Activated naive CD4-positive, alpha-beta T cell treated with anti-CD3 and anti-CD28 coated beads, Interleukin-2, amount 10 ng/mL, durations not matched to agents 7 days and 5 days (primary cell): ENCODE measurements around the gene GNPTAB.
"Not testable (repeated sequence)": the region's sequence is repeated elsewhere in the genome, so short reads cannot be mapped to it uniquely, and the experiment has no call there.

Experiments used
- CTCF ChIA-PET: fragments of 350-600 bp; sonication (Branson Sonifier 250); formaldehyde crosslinking; loops from one replicate; lab custom pipeline; 2021; ENCODE audit warnings: antibody characterized with exemption; lab: Charles Lee
- DNase-seq: peaks from one replicate; pipeline ENCODE4 v3.0.0-alpha.2; 2020
- H3K27ac Mint-ChIP-seq: one replicate; pipeline ENCODE4 v1.8.0; 2021; ENCODE audit warnings: mild to moderate bottlenecking, moderate library complexity, mixed read lengths
- H3K27me3 Mint-ChIP-seq: one replicate; pipeline ENCODE4 v1.8.0; 2021; ENCODE audit warnings: mild to moderate bottlenecking, mixed read lengths
- H3K36me3 Mint-ChIP-seq: one replicate; pipeline ENCODE4 v1.8.0; 2021; ENCODE audit warnings: mixed read lengths
- H3K4me1 Mint-ChIP-seq: one replicate; pipeline ENCODE4 v1.8.0; 2021; ENCODE audit warnings: mixed read lengths
- H3K4me3 Mint-ChIP-seq: one replicate; pipeline ENCODE4 v1.8.0; 2021; ENCODE audit warnings: mild to moderate bottlenecking, moderate library complexity, mixed read lengths
- H3K9me3 Mint-ChIP-seq: one replicate; pipeline ENCODE4 v1.8.0; 2021; ENCODE audit warnings: mixed read lengths

Gene GNPTAB

GRCh38 chr12:101859664-101860607, 29.2 kb upstream of the GNPTAB start:
- no peaks in the 10 kb centered on the region for H3K36me3 Mint-ChIP-seq
- H3K4me1 Mint-ChIP-seq, result peaks cover 9% of the 10 kb centered on the region
- H3K27me3 Mint-ChIP-seq, result no peaks in the 10 kb centered on the region
- peaks cover 1% of the 10 kb centered on the region for H3K9me3 Mint-ChIP-seq
- CTCF ChIA-PET, result no interaction called here
- DNase-seq, result no peak
- no peak overlapping the region for H3K27ac Mint-ChIP-seq
- no peak overlapping the region for H3K4me3 Mint-ChIP-seq

- H3K4me3 Mint-ChIP-seq, result no peak overlapping the region
- no peaks in the 10 kb centered on the region for H3K9me3 Mint-ChIP-seq
- no peak overlapping the region for H3K27ac Mint-ChIP-seq
- H3K4me1 Mint-ChIP-seq, result peaks cover 12% of the 10 kb centered on the region
- CTCF ChIA-PET, result no interaction called here
- DNase-seq, result no peak
- no peaks in the 10 kb centered on the region for H3K27me3 Mint-ChIP-seq
- no peaks in the 10 kb centered on the region for H3K36me3 Mint-ChIP-seq
Measured at GRCh38 chr12:101858361-101858760, 27.6 kb upstream of the GNPTAB start.

DNA sequence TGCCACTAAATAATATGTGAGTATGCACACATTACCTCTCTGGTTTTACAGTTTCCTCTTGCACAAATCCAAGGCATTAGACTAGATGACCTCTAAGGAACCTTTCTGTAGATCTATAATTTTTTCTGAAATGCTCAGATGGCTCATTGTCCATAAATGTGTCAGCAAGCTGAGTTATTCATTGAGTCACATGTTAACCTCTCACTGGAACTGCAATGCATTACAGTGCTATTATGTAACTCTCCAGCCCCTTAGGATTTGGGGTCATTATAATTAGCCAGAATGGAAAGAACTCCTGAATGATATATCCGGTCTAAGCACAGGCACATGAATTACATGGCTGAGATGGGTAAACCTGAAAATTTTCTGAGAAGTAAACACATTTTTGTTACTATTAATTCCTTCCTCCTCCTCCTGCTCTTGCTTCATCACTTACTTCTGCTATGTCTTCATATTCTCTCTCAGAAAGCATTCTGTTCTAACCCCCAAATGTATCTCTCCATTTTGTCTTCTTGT, 26.3 kb upstream of the GNPTAB start:
- CTCF ChIA-PET, result interaction anchor here (0.6 to 1.4 kb wide), 2 partner anchors 24 to 83 kb away, joined by 3 read pairs; no protein-coding TSS in a partner anchor
- Mint-ChIP-seq H3K27ac (no peak overlapping the region), H3K36me3 (no peaks in the 10 kb centered on the region), H3K4me1 (peaks cover 12% of the 10 kb centered on the region), H3K27me3 (no peaks in the 10 kb centered on the region), H3K9me3 (no peaks in the 10 kb centered on the region), H3K4me3 (no peak overlapping the region)
- DNase-seq, result no peak

GRCh38 chr12:101856614-101857013, 25.9 kb upstream of the GNPTAB start:
- not testable (repeated sequence) for H3K27me3 Mint-ChIP-seq, H3K4me3 Mint-ChIP-seq, H3K9me3 Mint-ChIP-seq, H3K27ac Mint-ChIP-seq, H3K36me3 Mint-ChIP-seq, DNase-seq
- H3K4me1 Mint-ChIP-seq, result peaks cover 12% of the 10 kb centered on the region
- CTCF ChIA-PET, result interaction anchor here (1.4 kb wide), 1 partner anchor 83 kb away, joined by 3 read pairs; no protein-coding TSS in a partner anchor

DNA sequence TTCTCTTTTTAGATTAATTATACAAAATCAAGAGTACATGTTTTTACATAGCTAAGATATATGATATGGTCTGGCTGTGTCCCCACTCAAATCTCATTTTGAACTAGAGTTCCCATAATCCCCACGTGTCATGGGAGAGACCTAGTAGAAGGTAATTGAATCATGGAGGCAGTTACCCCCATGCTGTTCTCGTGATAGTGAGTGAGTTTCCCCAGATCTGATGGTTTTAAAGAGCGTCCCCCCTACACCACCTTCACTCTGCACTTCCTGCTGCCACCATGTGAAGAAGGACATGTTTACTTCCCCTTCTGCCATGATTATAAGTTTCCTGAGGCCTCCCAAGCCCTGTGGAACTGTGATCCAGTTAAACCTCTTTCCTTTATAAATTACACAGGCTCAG, 25.2 kb upstream of the GNPTAB start:
- no peak for DNase-seq
- H3K27me3 Mint-ChIP-seq, result peaks cover 3% of the 10 kb centered on the region
- no peak overlapping the region for H3K4me3 Mint-ChIP-seq
- H3K4me1 Mint-ChIP-seq, result peaks cover 12% of the 10 kb centered on the region
- no peaks in the 10 kb centered on the region for H3K9me3 Mint-ChIP-seq
- H3K36me3 Mint-ChIP-seq, result no peaks in the 10 kb centered on the region
- H3K27ac Mint-ChIP-seq, result no peak overlapping the region
- CTCF ChIA-PET, result interaction anchor here (0.6 kb wide), 1 partner anchor 16 kb away, joined by 3 read pairs; no protein-coding TSS in a partner anchor

GRCh38 chr12:101855364-101855884, 24.7 kb upstream of the GNPTAB start:
- H3K36me3 Mint-ChIP-seq, result no peaks in the 10 kb centered on the region
- no peaks in the 10 kb centered on the region for H3K9me3 Mint-ChIP-seq
- DNase-seq, result no peak
- CTCF ChIA-PET, result interaction anchor here (0.8 kb wide), 1 partner anchor 15 kb away, joined by 4 read pairs; no protein-coding TSS in a partner anchor
- H3K4me3 Mint-ChIP-seq, result no peak overlapping the region
- peaks cover 12% of the 10 kb centered on the region for H3K4me1 Mint-ChIP-seq
- no peak overlapping the region for H3K27ac Mint-ChIP-seq
- H3K27me3 Mint-ChIP-seq, result peaks cover 4% of the 10 kb centered on the region

- H3K27ac Mint-ChIP-seq, result no peak overlapping the region
- DNase-seq, result no peak
- no peaks in the 10 kb centered on the region for H3K36me3 Mint-ChIP-seq
- peaks cover 4% of the 10 kb centered on the region for H3K27me3 Mint-ChIP-seq
- H3K4me1 Mint-ChIP-seq, result peaks cover 10% of the 10 kb centered on the region
- H3K9me3 Mint-ChIP-seq, result no peaks in the 10 kb centered on the region
- no peak overlapping the region for H3K4me3 Mint-ChIP-seq
- CTCF ChIA-PET, result interaction anchor here (0.8 kb wide), 1 partner anchor 15 kb away, joined by 4 read pairs; no protein-coding TSS in a partner anchor
Measured at GRCh38 chr12:101854747-101855146, 24.0 kb upstream of the GNPTAB start.

DNA sequence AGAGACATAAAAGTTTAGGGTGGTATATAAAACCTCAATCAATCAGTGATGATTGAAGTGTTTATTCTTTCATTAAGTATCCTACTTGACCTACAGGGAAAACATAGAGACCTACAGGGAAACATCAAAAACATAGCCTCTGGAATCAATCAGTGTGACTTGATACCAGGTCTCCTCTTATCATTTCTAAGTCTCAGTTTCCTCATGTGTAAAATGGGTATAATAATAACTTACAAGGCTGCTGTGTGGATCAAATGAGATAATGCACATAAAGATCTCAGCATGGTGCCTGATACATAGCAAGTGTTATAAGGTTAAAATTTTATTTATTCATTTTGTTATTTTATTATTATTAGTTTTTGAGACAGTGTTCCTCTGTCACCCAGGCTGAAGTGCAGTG, 22.2 kb upstream of the GNPTAB start:
- H3K27ac Mint-ChIP-seq, result no peak overlapping the region
- no peak for DNase-seq
- no peaks in the 10 kb centered on the region for H3K36me3 Mint-ChIP-seq
- no peaks in the 10 kb centered on the region for H3K9me3 Mint-ChIP-seq
- H3K27me3 Mint-ChIP-seq, result peaks cover 4% of the 10 kb centered on the region
- no peak overlapping the region for H3K4me3 Mint-ChIP-seq
- peaks cover 10% of the 10 kb centered on the region for H3K4me1 Mint-ChIP-seq
- CTCF ChIA-PET, result no interaction called here

DNA sequence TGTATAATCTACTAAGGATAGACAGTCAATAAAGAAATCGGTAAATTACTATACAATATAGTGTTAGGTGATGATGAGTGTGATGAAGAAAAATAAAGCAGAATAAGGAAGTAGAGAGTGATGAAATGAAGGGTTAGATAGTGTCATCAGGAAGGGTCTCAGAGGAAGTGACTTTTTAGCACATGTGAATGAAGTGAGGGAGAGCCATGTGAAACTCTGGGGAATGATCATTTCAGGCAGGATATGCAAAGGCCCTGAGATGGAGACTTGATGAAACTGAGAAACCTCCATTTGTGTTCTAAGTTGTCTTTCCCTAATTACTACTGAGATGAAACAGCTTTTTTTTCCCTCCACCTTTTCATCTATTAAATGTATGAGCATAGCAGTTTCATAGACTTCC, 19.4 kb upstream of the GNPTAB start:
- H3K36me3 Mint-ChIP-seq, result no peaks in the 10 kb centered on the region
- no peak overlapping the region for H3K4me3 Mint-ChIP-seq
- CTCF ChIA-PET, result no interaction called here
- H3K4me1 Mint-ChIP-seq, result peaks cover 5% of the 10 kb centered on the region
- H3K27ac Mint-ChIP-seq, result no peak overlapping the region
- H3K9me3 Mint-ChIP-seq, result no peaks in the 10 kb centered on the region
- DNase-seq, result no peak
- H3K27me3 Mint-ChIP-seq, result peaks cover 4% of the 10 kb centered on the region

DNA sequence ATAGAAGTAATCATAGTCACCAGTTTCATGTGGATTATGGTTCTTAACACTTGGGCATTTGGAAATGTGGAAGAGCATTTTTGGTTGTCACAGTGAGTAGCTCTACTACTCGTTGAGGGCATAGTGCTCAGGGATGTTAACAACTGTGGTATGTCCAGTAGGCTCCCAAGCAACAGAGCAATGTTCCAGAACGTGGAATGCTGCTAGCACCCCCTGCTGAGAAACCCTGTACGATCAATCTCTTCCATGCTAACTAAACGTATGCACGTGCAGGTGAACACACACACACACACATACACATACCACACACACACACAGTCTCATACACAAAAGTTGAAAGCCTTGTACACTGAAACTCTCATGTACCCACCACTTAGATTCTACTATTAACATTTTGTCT, 16.6 kb upstream of the GNPTAB start:
- Mint-ChIP-seq H3K27me3 (peaks cover 9% of the 10 kb centered on the region), H3K4me3 (no peak overlapping the region), H3K4me1 (no peaks in the 10 kb centered on the region), H3K27ac (no peak overlapping the region), H3K9me3 (no peaks in the 10 kb centered on the region), H3K36me3 (no peaks in the 10 kb centered on the region)
- CTCF ChIA-PET, result no interaction called here
- no peak for DNase-seq

- H3K27me3 Mint-ChIP-seq, result peaks cover 16% of the 10 kb centered on the region
- no peaks in the 10 kb centered on the region for H3K36me3 Mint-ChIP-seq
- no peak for DNase-seq
- H3K27ac Mint-ChIP-seq, result no peak overlapping the region
- CTCF ChIA-PET, result interaction anchor here (0.7 to 1.1 kb wide), 2 partner anchors 9 to 209 kb away, joined by 3 read pairs; no protein-coding TSS in a partner anchor
- no peaks in the 10 kb centered on the region for H3K9me3 Mint-ChIP-seq
- H3K4me3 Mint-ChIP-seq, result no peak overlapping the region
- H3K4me1 Mint-ChIP-seq, result peaks cover under 1% of the 10 kb centered on the region
Measured at GRCh38 chr12:101845137-101845711, 14.5 kb upstream of the GNPTAB start.

GRCh38 chr12:101841069-101841468, 10.3 kb upstream of the GNPTAB start:
- CTCF ChIA-PET, result interaction anchor here (0.7 to 5.2 kb wide), 8 partner anchors 10 to 426 kb away, joined by 3 to 75 read pairs (median 7); partner anchors contain the start of gene GNPTAB
- H3K4me1 Mint-ChIP-seq, result peaks cover 19% of the 10 kb centered on the region
- no peak for DNase-seq
- no peak overlapping the region for H3K27ac Mint-ChIP-seq
- H3K4me3 Mint-ChIP-seq, result no peak overlapping the region
- peaks cover 16% of the 10 kb centered on the region for H3K27me3 Mint-ChIP-seq
- no peaks in the 10 kb centered on the region for H3K36me3 Mint-ChIP-seq
- no peaks in the 10 kb centered on the region for H3K9me3 Mint-ChIP-seq

DNA sequence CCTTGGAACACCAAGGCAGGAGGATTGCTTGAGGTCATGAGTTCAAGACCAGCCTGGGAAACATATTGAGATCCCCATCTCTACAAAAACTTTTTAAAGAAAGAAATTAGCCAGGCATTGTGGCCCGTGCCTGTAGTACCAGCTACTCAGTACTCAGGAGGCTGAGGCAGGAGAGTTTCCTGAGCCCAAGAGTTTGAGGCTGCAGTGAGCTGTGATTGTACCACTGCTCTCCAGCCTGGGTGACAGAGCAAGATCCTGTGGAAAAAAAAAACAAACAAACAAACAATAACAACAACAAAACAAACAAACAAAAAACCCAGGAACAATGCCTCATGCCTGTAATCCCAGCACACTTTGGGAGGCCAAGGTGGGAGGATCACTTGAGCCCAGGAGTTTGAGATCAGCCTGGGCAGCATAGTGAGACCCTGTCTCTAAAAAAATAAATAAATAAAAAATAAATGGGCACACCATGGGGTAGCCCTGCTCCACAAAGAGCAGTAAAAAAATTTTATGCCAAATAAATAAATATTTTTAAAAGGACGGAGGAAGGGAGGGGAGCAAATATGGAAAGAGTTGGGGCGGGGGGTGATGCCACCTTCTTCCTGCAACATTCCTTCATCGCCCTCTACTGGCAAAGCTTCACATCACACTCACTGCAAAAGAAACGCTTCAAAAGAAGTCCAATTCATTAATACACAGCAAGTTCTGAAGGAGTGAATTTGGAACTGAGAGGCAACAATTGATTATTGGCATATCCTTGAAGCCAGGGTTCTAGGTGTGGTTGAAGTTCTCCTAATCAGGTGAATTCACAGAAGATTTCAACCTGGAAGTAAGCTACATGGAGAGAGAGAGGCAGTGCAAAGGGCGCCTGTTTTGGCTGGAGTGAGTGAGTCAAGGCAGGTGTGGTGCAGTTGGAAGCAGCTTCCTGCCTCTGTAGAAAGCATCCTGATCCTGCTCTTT, 8.8 kb upstream of the GNPTAB start:
- DNase-seq, result peak; percentile 83
- H3K4me1 Mint-ChIP-seq, result peaks cover 19% of the 10 kb centered on the region
- CTCF ChIA-PET, result interaction anchor here (0.6 to 5.2 kb wide), 24 partner anchors 9 to 695 kb away, joined by 3 to 75 read pairs (median 4); partner anchors contain the start of gene GNPTAB
- no peaks in the 10 kb centered on the region for H3K36me3 Mint-ChIP-seq
- H3K27me3 Mint-ChIP-seq, result peaks cover 16% of the 10 kb centered on the region
- no peak overlapping the region for H3K4me3 Mint-ChIP-seq
- H3K9me3 Mint-ChIP-seq, result no peaks in the 10 kb centered on the region
- no peak overlapping the region for H3K27ac Mint-ChIP-seq
